ENCODE measurements around the gene TSPEAR.
"Not testable (repeated sequence)": the region's sequence is repeated elsewhere in the genome, so short reads cannot be mapped to it uniquely, and the experiment has no call there.

Gene TSPEAR

DNA sequence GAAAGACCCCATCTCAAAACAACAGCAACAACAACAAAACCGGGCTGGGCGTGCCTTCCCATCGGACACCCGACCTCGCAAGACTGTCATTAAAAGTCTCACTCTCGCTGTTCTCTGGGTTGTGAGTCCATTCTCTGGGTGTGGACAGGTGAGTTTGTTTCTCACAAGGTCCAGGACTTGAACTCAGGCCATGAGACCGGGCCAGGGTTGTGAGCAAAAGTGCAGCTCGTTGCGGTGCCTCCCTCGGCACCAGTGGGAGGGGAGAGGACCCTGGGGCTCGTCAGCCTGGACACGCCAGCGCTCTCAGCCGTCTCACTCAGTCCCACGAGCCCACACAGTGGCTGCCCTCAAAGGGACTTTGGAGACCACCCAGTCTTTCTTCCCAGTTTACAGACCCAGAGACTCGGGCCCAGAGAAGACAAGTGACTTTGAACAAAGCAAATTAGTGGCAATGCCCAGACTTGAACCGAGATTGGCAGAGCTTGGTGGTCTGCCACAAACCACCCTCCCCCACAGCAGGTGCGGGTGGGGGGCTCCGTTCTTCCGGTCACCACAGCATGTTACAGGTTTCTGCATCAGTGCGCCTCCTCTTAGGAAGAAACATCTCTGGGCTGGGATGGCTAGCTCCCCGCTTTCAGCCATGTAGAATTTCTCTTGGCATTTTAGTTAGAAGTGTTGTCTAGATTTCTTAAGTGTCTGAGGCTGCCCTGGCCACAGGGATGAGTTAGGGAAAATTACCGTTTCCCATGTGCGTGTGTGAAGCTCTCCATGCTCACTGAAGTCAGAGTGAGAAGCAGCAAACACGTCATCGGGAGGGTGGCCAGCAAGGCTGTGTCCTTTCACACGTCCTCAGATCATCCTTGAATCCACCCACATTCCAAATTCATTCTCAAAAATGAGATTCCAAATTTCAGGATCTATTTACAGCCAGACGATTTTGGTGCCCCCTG, 227.8 kb downstream of the TSPEAR start:
- no peak for DNase-seq (ENCODE audit: low spot score)

DNA sequence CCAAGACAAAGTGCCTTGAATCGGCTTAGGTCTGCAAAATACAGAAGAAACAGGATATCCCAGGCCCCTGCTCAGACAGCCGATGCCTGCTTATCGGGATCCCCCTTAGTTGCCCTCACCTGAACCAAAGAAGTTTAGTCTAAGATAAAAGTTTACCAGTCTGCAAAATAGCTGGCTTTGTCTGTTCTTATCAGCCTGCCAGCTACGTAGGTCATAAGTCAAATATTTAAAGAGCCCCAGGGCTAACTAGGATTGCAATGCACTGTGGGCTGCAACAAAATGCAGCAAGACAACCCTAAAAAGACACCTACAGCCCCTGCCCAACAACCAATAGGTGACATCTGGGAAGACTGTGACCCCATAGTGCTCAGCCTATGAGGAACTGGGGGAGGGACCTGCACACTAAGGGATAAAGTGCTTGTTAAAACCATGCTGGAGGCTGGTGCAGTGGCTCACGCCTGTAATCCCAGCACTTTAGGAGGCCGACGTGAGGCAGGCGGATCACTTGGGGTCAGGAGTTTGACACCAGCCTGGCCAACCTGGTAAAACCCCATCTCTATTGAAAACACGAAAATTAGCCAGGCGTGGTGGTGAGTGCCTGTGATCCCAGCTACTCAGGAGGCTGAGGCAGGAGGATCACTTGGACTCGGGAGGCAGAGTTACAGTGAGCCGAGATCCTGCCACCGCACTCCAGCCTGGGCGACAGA, 228.6 kb downstream of the TSPEAR start:
- DNase-seq (ENCODE audit: low spot score) = no peak

- no peak for DNase-seq (ENCODE audit: low spot score)
Observed at GRCh38 chr21:44480200-44481053, 230.9 kb downstream of the TSPEAR start.

GRCh38 chr21:44479556-44480199, 231.7 kb downstream of the TSPEAR start:
- DNase-seq (ENCODE audit: low spot score) = not testable (repeated sequence)

DNA sequence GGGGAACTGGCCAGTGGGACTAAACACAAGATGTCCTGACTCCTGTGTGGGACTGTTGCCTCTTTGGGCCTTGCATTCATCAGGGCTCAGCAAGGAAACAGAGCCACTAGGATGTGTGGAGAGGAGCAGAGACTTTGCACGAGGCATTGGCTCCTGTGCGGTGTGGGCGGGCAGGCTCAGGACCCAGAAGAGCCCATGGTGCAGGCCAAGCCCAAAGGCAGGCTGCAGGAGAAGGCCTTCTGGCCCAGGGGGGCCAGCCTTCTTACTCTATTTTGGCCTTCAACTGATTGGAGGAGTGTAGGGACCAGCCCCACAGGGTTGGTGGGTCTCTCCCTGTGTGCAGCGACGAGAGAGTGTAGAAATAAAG, 232.6 kb downstream of the TSPEAR start:
- no peak for DNase-seq (ENCODE audit: low spot score)

DNA sequence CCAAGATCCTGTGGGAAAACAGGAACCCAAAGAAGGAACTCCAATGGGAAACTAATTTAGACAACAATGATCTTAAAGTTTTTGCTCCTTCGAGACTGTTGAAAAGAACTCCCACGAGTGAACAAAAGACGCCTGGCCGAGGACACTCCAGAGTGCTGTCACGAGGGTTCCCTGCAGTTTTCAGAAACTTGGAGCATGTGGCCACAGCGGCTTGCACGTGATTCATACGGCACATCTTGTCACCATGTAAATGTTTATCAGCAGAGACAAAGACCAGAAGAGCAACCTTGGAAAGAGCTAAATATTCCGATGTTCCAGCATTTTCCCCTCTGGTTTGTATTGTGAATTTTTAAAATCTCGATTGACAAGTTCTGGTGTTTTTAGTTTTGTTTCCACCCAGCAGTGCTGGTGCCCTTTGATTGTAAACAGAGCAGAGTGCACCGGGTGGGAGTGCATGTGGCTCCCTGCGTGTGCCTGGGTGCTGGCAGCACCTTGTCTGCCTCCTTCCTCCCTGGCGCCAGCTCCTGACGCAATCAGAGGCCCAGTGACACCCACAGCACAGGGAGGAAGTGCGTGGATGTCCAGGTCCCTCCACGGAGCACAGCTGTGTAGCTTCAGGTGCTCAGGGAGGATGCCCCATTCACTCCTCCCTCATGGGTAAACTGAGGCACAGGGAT, 233.1 kb downstream of the TSPEAR start:
- DNase-seq (ENCODE audit: low spot score) = no peak

GRCh38 chr21:44477712-44478111, 233.7 kb downstream of the TSPEAR start:
- DNase-seq (ENCODE audit: low spot score) = no peak

GRCh38 chr21:44477131-44477530, 234.2 kb downstream of the TSPEAR start:
- no peak for DNase-seq (ENCODE audit: low spot score)

DNA sequence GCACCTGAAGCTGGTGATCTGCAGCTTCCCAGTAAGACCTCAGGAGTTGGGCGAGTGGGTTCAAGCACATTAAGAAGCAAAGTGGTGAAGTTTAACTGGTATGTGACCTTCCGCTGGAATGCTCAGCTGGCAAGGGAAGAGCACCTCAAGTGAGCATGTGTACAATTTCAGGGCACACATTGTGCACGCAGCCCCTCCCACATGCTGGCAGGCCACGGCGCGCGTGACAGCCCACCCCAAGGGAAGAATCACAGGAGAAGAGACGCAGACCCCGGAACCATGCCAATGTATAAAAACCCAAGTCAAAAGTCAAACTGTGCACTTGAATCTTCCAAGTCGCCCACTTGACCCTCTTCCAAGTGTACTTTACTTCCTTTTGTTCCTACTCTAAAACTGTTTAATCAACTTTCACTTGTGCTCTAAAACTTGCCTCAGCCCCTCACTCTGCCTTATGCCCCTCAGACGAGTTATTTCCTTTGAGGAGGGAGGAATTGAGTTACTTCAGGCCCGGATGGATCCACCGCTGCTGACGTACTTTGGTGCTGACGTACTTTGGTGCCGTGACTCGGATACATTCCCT, 236.0 kb downstream of the TSPEAR start:
- DNase-seq (ENCODE audit: low spot score) = no peak

- DNase-seq (ENCODE audit: low spot score) = no peak
Observed at GRCh38 chr21:44473915-44474555, 237.3 kb downstream of the TSPEAR start.

- DNase-seq (ENCODE audit: low spot score) = no peak
Observed at GRCh38 chr21:44471996-44472395, 239.4 kb downstream of the TSPEAR start.

DNA sequence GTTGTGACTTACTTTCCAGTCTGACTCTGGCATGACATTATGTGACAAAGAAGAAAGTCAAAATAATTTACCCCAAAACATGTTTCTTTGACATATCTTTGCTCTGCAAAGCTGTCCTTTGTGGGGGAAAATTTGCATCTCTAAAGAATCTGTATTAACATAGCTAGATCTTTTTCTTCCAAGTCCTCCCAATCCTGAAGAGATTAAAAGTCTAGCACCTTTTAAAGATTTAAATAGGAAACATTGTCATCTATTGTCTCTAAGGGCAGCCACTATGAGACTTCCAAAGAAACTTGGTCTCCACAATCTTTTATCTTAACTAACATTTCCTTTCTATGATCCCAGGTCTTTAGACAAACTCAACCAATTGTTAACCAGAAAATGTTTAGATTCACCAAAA, 240.0 kb downstream of the TSPEAR start:
- DNase-seq (ENCODE audit: low spot score) = no peak

DNA sequence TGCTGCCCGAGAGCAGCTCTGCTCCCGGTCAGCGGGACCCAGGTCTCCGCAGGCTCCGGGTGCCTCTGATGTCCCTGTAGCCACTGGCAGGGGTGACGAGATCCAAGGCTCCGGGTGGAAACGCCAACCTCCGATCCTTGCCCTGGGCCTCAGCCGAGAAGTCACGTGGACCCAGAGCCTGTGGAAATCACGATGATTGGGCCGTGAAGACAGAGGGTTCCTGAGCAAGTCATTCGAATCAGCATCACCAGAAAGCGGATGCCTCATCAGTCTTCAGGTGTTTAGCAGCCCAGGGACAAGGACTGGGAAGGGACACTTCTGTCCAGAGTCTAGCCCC, 243.5 kb downstream of the TSPEAR start:
- no peak for DNase-seq (ENCODE audit: low spot score)

DNA sequence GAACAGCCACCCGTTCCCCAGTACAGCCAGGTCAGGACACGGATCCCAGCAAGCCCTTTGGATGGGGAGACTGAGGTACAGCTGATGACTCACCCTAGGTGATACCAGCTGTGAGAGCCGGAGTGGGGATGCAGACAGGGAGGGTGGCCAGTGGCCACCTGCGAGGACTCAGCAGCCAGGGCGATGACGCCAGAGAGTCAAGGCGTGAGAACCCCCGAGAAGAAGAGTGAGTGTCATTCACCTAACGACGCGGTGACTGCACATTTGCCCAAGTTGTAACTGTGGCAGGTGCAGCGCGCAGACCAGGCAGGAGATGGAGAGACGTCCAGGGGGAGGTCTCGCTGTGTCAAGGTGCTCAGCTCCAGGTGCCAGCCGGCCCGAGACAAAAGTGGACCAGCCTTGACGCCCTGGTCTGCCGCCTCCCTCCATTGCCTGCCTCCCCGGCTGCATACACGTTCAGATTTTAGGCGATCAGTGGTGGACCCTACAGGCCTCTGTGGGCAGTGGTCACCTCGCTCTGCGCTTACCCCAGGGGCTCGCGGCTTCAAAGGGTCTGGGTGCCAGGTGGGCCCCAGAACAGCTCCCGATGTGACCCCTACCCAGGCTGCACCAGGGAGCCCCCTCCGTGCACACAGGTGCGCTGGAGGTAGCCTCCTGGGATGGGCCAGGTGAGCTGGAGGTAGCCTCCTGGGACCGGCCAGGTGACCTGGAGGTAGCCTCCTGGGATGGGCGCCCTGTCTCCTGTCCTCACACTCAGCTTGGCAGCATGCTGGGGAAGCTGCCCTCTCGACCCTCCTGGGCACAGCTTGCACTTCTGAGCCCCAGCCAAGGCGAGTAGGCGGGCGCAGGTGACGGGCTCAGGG, 244.1 kb downstream of the TSPEAR start:
- no peak for DNase-seq (ENCODE audit: low spot score)

GRCh38 chr21:44466351-44466954, 244.9 kb downstream of the TSPEAR start:
- no peak for DNase-seq (ENCODE audit: low spot score)

DNA sequence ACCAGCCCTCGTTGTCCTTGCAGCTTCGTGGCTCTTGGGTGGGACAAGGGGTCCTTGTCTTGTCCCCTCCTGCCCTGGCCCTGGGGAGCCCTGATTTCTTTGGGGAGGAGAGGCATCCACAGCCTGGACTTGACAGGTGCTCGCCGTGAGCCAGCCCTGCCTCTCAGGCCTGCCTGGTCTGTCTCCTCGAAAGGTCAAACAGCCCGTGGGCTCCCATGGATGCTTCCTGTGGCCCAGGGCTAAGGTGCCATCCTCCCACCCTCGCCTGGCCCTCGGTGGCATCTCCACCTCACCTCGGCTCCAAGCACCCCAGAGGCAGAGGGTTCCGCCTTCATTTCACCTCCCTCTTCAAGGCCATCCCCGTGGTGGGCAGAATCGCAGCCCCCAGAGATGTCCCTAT, 247.0 kb downstream of the TSPEAR start:
- DNase-seq (ENCODE audit: low spot score) = no peak

DNA sequence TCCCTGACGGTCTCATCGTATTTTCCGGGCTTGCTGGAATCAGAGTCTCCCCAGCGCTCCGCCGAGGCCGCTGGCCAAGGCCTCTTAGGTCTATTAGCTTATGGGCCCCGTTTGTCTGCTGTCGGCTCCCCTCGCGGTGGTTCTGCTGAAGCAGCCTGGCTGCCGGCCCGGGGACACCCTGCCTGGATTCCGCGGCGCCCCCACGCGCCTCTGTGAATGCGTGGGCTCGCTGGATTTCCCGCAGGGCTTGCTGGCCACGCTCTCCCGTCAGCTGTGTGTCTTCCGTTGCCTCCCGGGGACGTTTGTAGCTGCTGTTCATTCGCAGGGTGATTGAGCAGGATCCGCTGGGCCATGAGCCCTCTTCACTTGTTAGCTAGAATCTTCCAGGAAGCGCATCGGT, 247.6 kb downstream of the TSPEAR start:
- DNase-seq (ENCODE audit: low spot score) = no peak

DNA sequence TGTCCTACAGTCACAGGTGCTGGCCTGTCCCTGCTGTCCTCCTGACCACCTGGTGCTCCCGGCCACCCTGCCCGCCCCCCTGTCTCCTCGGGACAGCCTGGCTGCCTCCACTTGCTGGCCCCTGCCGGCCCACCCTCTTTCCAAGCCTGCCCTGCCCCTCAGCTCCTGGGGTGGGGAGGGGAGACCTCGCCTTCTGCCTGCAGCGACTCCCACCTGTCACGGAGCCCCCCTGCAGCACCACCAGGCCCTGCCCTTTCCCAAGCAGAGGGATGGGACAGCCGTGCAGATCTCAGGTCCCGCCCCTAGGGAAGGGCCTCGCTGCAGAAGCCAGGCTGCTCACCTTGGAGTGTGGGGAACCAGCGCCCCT, 248.6 kb downstream of the TSPEAR start:
- DNase-seq (ENCODE audit: low spot score) = no peak
